Measurements from ENCODE around the gene LDB3. TPM values are rescaled to one million over a fixed set of nuclear protein-coding genes. Genes with fewer than 3 reads are reported as not detected.

LDB3 gene
- total and polyA plus RNA-seq, 9 of the 15 experiments (the other 6 are each of a cell fraction or from before 2014, with no cell fraction given): 0.03 TPM; not detected in 8

DNA sequence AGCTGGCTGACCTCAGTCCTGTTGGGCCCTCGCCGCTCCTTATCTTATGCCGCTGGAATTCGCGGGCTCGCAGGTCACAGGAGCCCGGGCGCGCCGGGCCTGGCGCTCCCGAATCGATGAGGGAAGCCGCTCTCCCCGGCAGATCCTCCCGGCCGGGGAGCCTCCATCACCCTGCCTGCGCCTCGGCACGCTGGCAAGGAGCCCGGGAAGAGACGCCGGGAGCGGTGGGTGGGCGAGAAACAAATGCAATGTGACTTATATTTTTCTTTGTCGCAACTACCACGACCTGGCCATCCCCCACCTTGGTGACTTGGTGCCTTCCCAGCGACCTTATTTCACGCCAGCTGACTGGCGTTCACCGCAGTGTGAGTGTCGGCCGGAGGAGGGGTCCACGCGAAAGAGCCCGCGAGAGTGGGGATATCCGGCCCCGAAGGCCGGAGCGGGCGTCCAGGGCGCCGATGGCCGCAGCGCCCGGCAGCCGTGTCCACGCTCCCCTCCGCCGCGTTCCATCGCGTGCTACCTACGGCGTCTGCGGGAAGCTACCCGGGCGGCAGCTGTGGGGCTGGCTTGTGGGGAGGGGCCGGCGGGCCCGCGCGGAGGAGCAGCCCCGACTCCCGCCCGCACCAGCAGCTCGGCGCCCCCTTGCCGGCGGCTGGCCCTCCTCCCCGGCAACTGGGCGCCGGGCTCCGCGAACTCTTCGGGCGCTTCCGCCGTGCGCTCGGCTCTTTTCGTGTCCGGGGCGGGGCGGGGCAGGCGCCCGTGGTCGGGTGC, 87.6 kb downstream of the LDB3 start (continued):
- TF ChIP-seq, protein P1, sequence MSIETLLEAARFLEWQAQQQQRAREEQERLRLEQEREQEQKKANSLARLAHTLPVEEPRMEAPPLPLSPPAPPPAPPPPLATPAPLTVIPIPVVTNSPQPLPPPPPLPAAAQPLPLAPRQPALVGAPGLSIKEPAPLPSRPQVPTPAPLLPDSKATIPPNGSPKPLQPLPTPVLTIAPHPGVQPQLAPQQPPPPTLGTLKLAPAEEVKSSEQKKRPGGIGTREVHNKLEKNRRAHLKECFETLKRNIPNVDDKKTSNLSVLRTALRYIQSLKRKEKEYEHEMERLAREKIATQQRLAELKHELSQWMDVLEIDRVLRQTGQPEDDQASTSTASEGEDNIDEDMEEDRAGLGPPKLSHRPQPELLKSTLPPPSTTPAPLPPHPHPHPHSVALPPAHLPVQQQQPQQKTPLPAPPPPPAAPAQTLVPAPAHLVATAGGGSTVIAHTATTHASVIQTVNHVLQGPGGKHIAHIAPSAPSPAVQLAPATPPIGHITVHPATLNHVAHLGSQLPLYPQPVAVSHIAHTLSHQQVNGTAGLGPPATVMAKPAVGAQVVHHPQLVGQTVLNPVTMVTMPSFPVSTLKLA (conservative IDR thresholded peaks at IDR 0.05): peak in 1 of 2 experiments; percentile 56; a peak in 1 of 4 replicates
- TF ChIP-seq PHF21A (IDR thresholded peaks at IDR 0.05; ENCODE audit: borderline replicate concordance, low read depth): no peak
- no peak for TF ChIP-seq TAF9B (IDR thresholded peaks at IDR 0.05; ENCODE audit: partially characterized antibody)
- TF ChIP-seq, protein P2, sequence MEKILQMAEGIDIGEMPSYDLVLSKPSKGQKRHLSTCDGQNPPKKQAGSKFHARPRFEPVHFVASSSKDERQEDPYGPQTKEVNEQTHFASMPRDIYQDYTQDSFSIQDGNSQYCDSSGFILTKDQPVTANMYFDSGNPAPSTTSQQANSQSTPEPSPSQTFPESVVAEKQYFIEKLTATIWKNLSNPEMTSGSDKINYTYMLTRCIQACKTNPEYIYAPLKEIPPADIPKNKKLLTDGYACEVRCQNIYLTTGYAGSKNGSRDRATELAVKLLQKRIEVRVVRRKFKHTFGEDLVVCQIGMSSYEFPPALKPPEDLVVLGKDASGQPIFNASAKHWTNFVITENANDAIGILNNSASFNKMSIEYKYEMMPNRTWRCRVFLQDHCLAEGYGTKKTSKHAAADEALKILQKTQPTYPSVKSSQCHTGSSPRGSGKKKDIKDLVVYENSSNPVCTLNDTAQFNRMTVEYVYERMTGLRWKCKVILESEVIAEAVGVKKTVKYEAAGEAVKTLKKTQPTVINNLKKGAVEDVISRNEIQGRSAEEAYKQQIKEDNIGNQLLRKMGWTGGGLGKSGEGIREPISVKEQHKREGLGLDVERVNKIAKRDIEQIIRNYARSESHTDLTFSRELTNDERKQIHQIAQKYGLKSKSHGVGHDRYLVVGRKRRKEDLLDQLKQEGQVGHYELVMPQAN (IDR thresholded peaks at IDR 0.05; ENCODE audit: borderline replicate concordance): no peak
- TF ChIP-seq SMAD2 (IDR thresholded peaks at IDR 0.05; ENCODE audit: low read depth, low read length): no peak
- 0 out of 2 replicates have a peak, but pooled peaks have one; percentile 37 for TF ChIP-seq ZBTB17 (CRISPR knock-in tag; IDR thresholded peaks at IDR 0.05)
- no peak for TF ChIP-seq MCM2 (IDR thresholded peaks at IDR 0.05; ENCODE audit: low read depth)
- no peak for TF ChIP-seq SMARCE1 (IDR thresholded peaks at IDR 0.05)
- no peak for TF ChIP-seq ZSCAN29 (IDR thresholded peaks at IDR 0.05)
- TF ChIP-seq, protein P3, sequence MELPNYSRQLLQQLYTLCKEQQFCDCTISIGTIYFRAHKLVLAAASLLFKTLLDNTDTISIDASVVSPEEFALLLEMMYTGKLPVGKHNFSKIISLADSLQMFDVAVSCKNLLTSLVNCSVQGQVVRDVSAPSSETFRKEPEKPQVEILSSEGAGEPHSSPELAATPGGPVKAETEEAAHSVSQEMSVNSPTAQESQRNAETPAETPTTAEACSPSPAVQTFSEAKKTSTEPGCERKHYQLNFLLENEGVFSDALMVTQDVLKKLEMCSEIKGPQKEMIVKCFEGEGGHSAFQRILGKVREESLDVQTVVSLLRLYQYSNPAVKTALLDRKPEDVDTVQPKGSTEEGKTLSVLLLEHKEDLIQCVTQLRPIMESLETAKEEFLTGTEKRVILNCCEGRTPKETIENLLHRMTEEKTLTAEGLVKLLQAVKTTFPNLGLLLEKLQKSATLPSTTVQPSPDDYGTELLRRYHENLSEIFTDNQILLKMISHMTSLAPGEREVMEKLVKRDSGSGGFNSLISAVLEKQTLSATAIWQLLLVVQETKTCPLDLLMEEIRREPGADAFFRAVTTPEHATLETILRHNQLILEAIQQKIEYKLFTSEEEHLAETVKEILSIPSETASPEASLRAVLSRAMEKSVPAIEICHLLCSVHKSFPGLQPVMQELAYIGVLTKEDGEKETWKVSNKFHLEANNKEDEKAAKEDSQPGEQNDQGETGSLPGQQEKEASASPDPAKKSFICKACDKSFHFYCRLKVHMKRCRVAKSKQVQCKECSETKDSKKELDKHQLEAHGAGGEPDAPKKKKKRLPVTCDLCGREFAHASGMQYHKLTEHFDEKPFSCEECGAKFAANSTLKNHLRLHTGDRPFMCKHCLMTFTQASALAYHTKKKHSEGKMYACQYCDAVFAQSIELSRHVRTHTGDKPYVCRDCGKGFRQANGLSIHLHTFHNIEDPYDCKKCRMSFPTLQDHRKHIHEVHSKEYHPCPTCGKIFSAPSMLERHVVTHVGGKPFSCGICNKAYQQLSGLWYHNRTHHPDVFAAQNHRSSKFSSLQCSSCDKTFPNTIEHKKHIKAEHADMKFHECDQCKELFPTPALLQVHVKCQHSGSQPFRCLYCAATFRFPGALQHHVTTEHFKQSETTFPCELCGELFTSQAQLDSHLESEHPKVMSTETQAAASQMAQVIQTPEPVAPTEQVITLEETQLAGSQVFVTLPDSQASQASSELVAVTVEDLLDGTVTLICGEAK (IDR thresholded peaks at IDR 0.05): no peak
- TF ChIP-seq, protein P3 (CRISPR knock-in tag; IDR thresholded peaks at IDR 0.05): no peak
- no peak for TF ChIP-seq CCAR2 (IDR thresholded peaks at IDR 0.05; ENCODE audit: low read depth, low read length)
- no peak for TF ChIP-seq ZNF212 (CRISPR knock-in tag; IDR thresholded peaks at IDR 0.05)
- TF ChIP-seq U2AF1 (optimal IDR thresholded peaks at IDR 0.05; ENCODE audit: low read depth, low read length): peak; percentile 45
- TF ChIP-seq KHSRP (IDR thresholded peaks at IDR 0.05): no peak
- TF ChIP-seq KLF1 (tag; IDR thresholded peaks at IDR 0.05): 0 out of 2 replicates have a peak, but pooled peaks have one; percentile 33
- no peak for TF ChIP-seq FUS (optimal IDR thresholded peaks at IDR 0.05; ENCODE audit: low read depth, low read length)
